Muscle of back (tissue), 11 donors: ENCODE measurements around the gene IPO4. TPM values are rescaled to one million over a fixed set of nuclear protein-coding genes. Genes with fewer than 3 reads are reported as not detected.

Experiments
- DNase-seq, 3 donors: peaks; one replicate each; pipeline versions ENCODE4 v3.0.0 to v3.0.0-alpha.2; 2013
- polyA plus RNA-seq, 10 donors: library from polyadenylated mRNA; unstranded; fragments of 120-200 nt; gene quantifications; one replicate each; pipeline ENCODE4 v1.2.1, GENCODE V29; 2013; ENCODE audit not compliant: insufficient read length in 10 of 10

The IPO4 gene
- polyA plus RNA-seq, 10 donors = 21.5 to 31.8 (median 26.6) TPM

- DNase-seq = no peak
Measured at GRCh38 chr14:24149302-24149969, 39.2 kb downstream of the IPO4 start.

- DNase-seq = no peak
Measured at GRCh38 chr14:24147761-24148428, 40.7 kb downstream of the IPO4 start.

GRCh38 chr14:24146978-24147760, 41.4 kb downstream of the IPO4 start, which contains the start of gene RNF31:
Gene RNF31 (plus strand): TSS chr14:24147498. CDS start chr14:24147699, 201 bp downstream.
- peak; percentile 99 for DNase-seq

- peak; percentile 93 to 97 (median 97) for DNase-seq
Measured at GRCh38 chr14:24146453-24146977, 42.1 kb downstream of the IPO4 start, which contains the start of gene PSME2. Gene PSME2 (minus strand): TSS chr14:24146610. CDS start chr14:24146581, 29 bp downstream.

GRCh38 chr14:24145690-24146452, 42.7 kb downstream of the IPO4 start:
- no peak for DNase-seq

- no peak for DNase-seq
Measured at GRCh38 chr14:24145219-24145618, 43.4 kb downstream of the IPO4 start.

- no peak for DNase-seq
Measured at GRCh38 chr14:24144451-24144850, 44.2 kb downstream of the IPO4 start.

- DNase-seq = no peak
Measured at GRCh38 chr14:24143511-24143910, 45.1 kb downstream of the IPO4 start.

- DNase-seq = peak; percentile 99 to 100 (median 100)
Measured at GRCh38 chr14:24141097-24141880, 47.3 kb downstream of the IPO4 start, which contains the start of gene EMC9. Gene EMC9 (minus strand): TSS chr14:24141591. CDS start chr14:24141304, 287 bp downstream.

- DNase-seq = no peak
Measured at GRCh38 chr14:24139272-24139934, 49.2 kb downstream of the IPO4 start.

- no peak for DNase-seq
Measured at GRCh38 chr14:24138396-24139271, 50.0 kb downstream of the IPO4 start.

GRCh38 chr14:24137529-24138395, 50.9 kb downstream of the IPO4 start:
- DNase-seq = no peak

GRCh38 chr14:24136684-24137528, 51.7 kb downstream of the IPO4 start:
- no peak for DNase-seq

GRCh38 chr14:24135834-24136683, 52.6 kb downstream of the IPO4 start, which contains the start of gene PSME1:
Gene PSME1 (plus strand): TSS chr14:24136194. CDS start chr14:24136263, 69 bp downstream.
- DNase-seq = peak; percentile 87 to 96 (median 91)

GRCh38 chr14:24135584-24135833, 53.1 kb downstream of the IPO4 start:
- no peak for DNase-seq

GRCh38 chr14:24133735-24134134, 54.9 kb downstream of the IPO4 start:
- no peak for DNase-seq
